Measurements from ENCODE around the gene HAND2.

Gene HAND2

DNA sequence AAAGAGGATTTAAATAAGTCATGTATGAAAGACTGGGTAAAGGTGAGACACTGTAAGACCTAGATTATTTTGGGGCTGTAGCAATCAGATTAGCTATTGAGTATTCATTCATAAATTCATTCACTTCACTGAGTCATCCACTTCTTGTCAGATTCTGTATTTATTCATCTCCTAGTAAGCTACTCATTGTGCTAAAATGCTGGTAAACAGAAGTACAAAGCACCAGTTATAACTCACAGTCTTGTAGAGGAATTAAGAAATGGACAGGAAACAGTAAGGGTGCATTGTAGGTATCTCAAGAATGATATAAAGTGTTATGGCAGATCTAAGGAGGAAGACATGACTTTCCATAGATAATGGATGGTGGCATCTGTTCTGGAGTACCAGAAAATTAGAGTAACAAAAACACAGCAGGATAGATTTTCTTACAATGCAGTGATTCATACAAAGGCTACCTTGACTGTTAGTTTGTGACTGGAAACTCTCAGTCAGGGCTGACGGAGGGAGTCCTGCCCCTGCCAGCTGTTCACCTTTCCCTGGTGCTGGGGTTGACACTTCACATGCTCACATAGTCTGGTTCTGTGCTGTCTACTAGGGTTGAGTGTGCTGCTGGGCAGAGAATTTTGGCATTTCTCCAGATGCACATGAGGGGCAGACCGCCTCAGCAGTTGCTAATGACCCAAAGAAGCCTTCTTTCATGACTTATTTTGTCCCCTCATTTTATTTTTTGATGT, 26.5 kb upstream of the HAND2 start:
- WGBS, result 72% methylated on average over 2 of the region's 2 CpGs
- H3K4me3 ChIP-seq (ENCODE audit: low read length), result no peak overlapping the region
- no peaks in the 10 kb centered on the region for H3K27me3 ChIP-seq (ENCODE audit: insufficient read depth, low read length)
- H3K9me3 ChIP-seq (ENCODE audit: insufficient read depth, low read depth, low read length), result no peaks in the 10 kb centered on the region
- H3K4me1 ChIP-seq (ENCODE audit: insufficient read depth, low read length), result peaks cover 6% of the 10 kb centered on the region; the same call in 1 of the 2 replicates
- H3K9ac ChIP-seq (ENCODE audit: low read depth, low read length), result no peak overlapping the region
- no peak overlapping the region for H3K27ac ChIP-seq (ENCODE audit: low read depth, low read length)
- H3K36me3 ChIP-seq (ENCODE audit: insufficient read depth, low read length), result no peaks in the 10 kb centered on the region

DNA sequence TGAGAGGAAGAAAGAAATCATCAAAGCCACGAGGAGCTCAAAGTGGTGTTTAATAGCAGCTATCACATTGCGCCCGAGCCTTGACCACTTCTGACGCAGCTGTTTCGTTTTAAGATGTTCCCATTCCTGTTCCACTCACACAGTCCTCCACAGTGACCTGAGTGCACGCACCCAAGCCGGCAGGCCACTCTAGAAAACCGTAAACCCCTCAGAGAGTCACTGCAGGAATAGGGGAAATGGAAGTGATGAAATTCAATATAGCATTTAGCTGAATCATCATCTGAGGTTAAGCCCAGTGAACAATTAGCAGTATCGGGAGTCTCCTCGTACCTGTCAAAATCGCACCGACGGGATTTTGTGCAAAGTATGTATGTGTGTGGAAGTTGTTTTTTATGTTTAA, 17.9 kb upstream of the HAND2 start:
- Histone ChIP-seq H3K36me3 (ENCODE audit: insufficient read depth, low read length) (no peaks in the 10 kb centered on the region), H3K27me3 (ENCODE audit: insufficient read depth, low read length) (peaks cover 43% of the 10 kb centered on the region), H3K4me3 (ENCODE audit: low read length) (no peak overlapping the region)

DNA sequence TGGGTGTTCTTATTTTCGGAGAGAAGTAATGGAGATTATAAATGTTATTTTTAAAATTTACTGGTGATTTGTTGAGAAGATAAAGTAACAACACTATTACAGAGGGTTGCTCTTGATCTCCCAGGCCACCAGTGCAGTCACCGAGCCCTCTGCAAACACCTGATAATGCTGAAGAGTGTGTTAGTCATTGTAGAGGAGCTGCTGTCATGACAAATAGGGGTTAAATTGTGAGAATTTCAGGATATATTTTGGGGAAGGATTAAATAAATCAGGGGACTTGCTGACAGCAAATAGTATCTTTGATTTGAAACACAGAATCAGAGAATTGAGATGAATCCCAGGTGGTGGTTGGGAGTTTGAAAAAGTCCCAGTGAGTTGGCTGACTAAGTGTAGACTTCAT, 16.7 kb upstream of the HAND2 start:
- Histone ChIP-seq H3K4me1 (ENCODE audit: insufficient read depth, low read length) (no peaks in the 10 kb centered on the region), H3K27ac (ENCODE audit: low read depth, low read length) (no peak overlapping the region), H3K4me3 (ENCODE audit: low read length) (no peak overlapping the region), H3K9me3 (ENCODE audit: insufficient read depth, low read depth, low read length) (no peaks in the 10 kb centered on the region), H3K36me3 (ENCODE audit: insufficient read depth, low read length) (no peaks in the 10 kb centered on the region), H3K9ac (ENCODE audit: low read depth, low read length) (no peak overlapping the region), H3K27me3 (ENCODE audit: insufficient read depth, low read length) (peaks cover 53% of the 10 kb centered on the region)
- 94% methylated on average over 2 of the region's 2 CpGs for WGBS

More for the DNA sequence above, 17.9 kb upstream of the HAND2 start:
- Histone ChIP-seq H3K9me3 (ENCODE audit: insufficient read depth, low read depth, low read length) (no peaks in the 10 kb centered on the region), H3K27ac (ENCODE audit: low read depth, low read length) (no peak overlapping the region), H3K4me1 (ENCODE audit: insufficient read depth, low read length) (no peaks in the 10 kb centered on the region), H3K9ac (ENCODE audit: low read depth, low read length) (no peak overlapping the region)
- 88% methylated on average over 13 of the region's 13 CpGs for WGBS

DNA sequence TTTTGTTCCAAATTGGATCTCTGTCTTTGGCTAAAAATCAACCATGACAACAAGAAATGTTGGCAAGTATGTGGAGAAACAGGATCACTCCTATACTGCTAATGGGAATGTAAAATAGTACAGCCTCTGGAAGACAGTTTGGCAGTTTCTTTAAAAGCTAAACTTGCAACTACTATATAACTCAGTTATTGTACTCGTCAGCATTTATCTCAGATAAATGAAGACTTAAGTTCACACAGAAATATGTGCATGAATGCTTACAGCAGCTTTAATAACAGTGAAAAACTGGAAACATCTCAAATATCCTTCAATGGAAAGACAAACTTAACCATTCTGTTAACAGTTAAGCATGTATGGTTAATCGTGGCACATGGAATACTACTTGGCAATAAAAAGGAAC, 15.4 kb upstream of the HAND2 start:
- WGBS, result 83% methylated on average over 2 of the region's 2 CpGs
- Histone ChIP-seq H3K27me3 (ENCODE audit: insufficient read depth, low read length) (peaks cover 66% of the 10 kb centered on the region), H3K4me1 (ENCODE audit: insufficient read depth, low read length) (no peaks in the 10 kb centered on the region), H3K27ac (ENCODE audit: low read depth, low read length) (no peak overlapping the region), H3K4me3 (ENCODE audit: low read length) (no peak overlapping the region), H3K9me3 (ENCODE audit: insufficient read depth, low read depth, low read length) (no peaks in the 10 kb centered on the region), H3K36me3 (ENCODE audit: insufficient read depth, low read length) (no peaks in the 10 kb centered on the region), H3K9ac (ENCODE audit: low read depth, low read length) (no peak overlapping the region)

DNA sequence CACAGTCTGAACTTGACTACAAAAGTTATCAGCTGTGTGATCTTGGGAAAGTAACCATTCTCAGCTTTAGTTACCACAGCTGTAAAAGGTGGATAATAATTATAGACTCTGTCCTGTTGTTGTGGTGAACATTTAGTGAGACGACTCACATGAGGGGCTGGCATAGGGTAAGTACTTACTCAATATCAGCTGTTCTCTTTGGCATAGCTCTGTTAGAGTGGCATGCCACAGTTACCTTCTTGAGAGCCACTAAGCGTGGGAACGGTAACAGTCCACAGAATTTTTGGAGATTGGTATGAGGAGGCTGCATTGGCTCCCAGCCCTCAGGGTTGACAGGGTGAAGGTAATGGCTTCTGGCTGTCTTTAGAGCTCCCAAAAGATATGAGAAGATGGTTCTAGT, 13.2 kb upstream of the HAND2 start:
- H3K27ac ChIP-seq (ENCODE audit: low read depth, low read length), result no peak overlapping the region
- H3K9ac ChIP-seq (ENCODE audit: low read depth, low read length), result no peak overlapping the region
- H3K4me3 ChIP-seq (ENCODE audit: low read length), result no peak overlapping the region
- no peaks in the 10 kb centered on the region for H3K9me3 ChIP-seq (ENCODE audit: insufficient read depth, low read depth, low read length)
- H3K27me3 ChIP-seq (ENCODE audit: insufficient read depth, low read length), result peaks cover 88% of the 10 kb centered on the region
- H3K4me1 ChIP-seq (ENCODE audit: insufficient read depth, low read length), result 0 out of 2 replicates have a peak, but pooled peaks cover 3% of the 10 kb centered on the region
- 87% methylated on average over 3 of the region's 3 CpGs for WGBS
- no peaks in the 10 kb centered on the region for H3K36me3 ChIP-seq (ENCODE audit: insufficient read depth, low read length)

DNA sequence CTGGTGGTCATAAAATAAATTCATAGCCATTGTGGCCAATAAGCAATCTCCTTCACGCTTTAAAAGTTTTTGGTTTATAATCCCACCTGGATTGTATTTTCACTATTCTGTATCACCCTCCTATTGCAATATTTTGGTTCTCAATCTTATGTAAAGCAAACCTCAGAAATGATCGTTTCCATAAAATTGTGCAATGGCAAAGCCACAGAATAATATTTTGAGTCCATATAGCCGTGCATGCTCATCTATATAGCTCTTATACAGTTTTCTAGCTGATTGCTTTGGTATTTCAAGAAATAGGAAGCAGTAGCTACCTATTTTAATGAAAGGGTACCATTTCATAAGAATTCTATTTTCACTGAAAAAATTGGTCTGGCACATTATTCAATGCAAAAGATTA, 10.0 kb upstream of the HAND2 start:
- Histone ChIP-seq H3K4me3 (ENCODE audit: low read length) (no peak overlapping the region), H3K27me3 (ENCODE audit: insufficient read depth, low read length) (peaks cover 99% of the 10 kb centered on the region), H3K9ac (ENCODE audit: low read depth, low read length) (no peak overlapping the region), H3K4me1 (ENCODE audit: insufficient read depth, low read length) (0 out of 2 replicates have a peak, but pooled peaks cover 4% of the 10 kb centered on the region), H3K9me3 (ENCODE audit: insufficient read depth, low read depth, low read length) (no peaks in the 10 kb centered on the region), H3K27ac (ENCODE audit: low read depth, low read length) (no peak overlapping the region), H3K36me3 (ENCODE audit: insufficient read depth, low read length) (no peaks in the 10 kb centered on the region)
- WGBS, result 72% methylated on average over 3 of the region's 3 CpGs

DNA sequence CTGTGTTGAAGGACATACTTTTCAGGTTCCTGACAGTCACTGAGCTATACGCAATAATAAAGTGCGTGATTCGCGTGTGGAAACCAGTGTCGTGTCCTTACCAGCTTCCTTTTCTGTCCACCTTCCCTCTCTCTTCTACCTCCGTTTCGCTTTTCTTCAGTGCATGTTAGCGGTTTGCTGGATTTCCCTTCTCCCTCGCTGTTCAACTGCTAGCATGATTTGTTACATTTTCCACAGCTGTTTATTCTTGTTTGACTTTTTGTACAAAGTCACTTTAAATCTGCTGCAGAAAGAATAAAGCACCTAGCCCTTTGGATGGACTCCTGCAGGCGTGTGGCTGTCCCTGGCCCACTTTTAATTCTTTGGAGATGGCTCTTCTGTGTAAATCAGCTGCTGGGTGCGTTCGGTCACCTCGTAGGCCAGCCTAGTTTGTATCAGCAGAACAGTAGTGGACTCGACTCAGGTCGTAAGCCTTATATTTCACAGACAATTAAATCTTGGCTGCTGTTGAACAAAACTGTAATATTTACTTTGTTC, 8.9 kb upstream of the HAND2 start:
- H3K27me3 ChIP-seq (ENCODE audit: insufficient read depth, low read length), result peaks cover 99% of the 10 kb centered on the region
- no peak overlapping the region for H3K27ac ChIP-seq (ENCODE audit: low read depth, low read length)
- peak overlapping the region; percentile 45 for H3K4me3 ChIP-seq (ENCODE audit: low read length)
- no peak overlapping the region for H3K9ac ChIP-seq (ENCODE audit: low read depth, low read length)
- 2% methylated on average over 14 of the region's 15 CpGs for WGBS
- H3K4me1 ChIP-seq (ENCODE audit: insufficient read depth, low read length), result 0 out of 2 replicates have a peak, but pooled peaks cover 4% of the 10 kb centered on the region
- H3K9me3 ChIP-seq (ENCODE audit: insufficient read depth, low read depth, low read length), result no peaks in the 10 kb centered on the region
- no peaks in the 10 kb centered on the region for H3K36me3 ChIP-seq (ENCODE audit: insufficient read depth, low read length)

DNA sequence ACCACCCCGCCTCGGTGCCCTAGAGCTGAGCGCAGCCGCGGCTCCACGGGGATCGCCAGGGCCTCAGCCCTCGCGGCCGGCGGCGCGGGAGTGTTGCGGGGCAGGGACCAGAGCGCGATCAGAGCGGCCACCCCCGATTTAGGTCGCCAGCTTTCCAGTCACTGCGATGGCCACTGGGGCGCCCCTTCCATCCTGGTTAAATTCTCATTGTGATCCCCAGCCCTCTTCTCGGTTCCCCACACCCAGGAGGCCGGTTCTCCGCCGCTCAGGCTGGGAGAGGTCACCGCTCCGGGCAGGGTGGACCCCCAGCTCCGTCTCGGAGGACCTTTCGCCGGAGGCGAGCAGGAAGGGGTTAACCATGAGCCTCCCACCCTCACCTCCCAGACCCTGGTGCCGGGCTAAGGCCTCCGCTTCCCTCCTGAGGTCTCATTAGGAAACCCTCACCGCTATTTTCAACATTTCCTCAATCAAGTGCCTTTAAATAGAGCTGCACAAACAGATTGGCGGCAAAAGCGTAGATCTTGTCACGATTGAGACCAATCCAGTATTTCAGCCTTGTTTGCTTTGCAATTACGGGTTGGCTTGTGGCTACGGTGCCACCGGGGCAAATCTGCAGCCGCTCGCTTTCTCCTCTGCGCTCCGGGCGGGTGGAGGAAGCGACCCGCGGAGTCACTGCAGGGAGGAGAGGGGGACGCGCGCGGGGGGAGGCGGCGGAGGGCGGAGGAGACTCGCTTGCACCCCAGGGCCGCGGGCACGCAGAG, 8.3 kb upstream of the HAND2 start:
- no peaks in the 10 kb centered on the region for H3K36me3 ChIP-seq (ENCODE audit: insufficient read depth, low read length)
- no peak overlapping the region for H3K27ac ChIP-seq (ENCODE audit: low read depth, low read length)
- H3K4me1 ChIP-seq (ENCODE audit: insufficient read depth, low read length), result 0 out of 2 replicates have a peak, but pooled peaks cover 4% of the 10 kb centered on the region
- peak overlapping the region; percentile 45 for H3K4me3 ChIP-seq (ENCODE audit: low read length)
- under 1% methylated on average over 60 of the region's 60 CpGs for WGBS
- H3K27me3 ChIP-seq (ENCODE audit: insufficient read depth, low read length), result peaks cover 99% of the 10 kb centered on the region
- H3K9ac ChIP-seq (ENCODE audit: low read depth, low read length), result no peak overlapping the region
- H3K9me3 ChIP-seq (ENCODE audit: insufficient read depth, low read depth, low read length), result no peaks in the 10 kb centered on the region

DNA sequence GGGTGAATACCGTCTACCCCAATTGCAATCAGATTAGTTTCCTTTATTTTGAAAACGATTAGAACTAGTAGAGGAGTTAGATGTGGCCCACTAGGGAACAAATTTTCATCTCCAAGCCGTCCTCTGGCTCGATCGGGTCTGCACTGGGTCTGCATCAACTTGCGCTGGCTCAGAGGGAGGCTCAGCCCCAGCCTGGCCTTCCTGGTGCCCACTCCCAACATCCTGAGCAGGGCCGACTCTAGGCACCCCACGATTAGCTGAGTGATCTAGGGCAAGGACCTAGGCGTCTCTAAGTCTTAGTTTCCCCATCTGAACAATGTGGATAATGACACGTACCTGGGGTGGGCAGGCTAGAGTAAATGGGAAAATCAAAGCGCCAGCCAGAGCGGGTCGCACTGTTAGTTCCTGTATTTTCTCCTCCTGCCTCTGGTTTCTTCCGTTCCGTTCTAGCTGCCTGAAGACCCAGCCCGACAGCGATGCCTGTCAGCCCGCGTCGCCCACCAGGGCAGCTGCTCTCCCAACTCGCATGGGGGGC, 7.7 kb upstream of the HAND2 start:
- H3K36me3 ChIP-seq (ENCODE audit: insufficient read depth, low read length), result no peaks in the 10 kb centered on the region
- no peak overlapping the region for H3K9ac ChIP-seq (ENCODE audit: low read depth, low read length)
- WGBS, result 4% methylated on average over 19 of the region's 21 CpGs
- H3K9me3 ChIP-seq (ENCODE audit: insufficient read depth, low read depth, low read length), result no peaks in the 10 kb centered on the region
- no peak overlapping the region for H3K27ac ChIP-seq (ENCODE audit: low read depth, low read length)
- H3K27me3 ChIP-seq (ENCODE audit: insufficient read depth, low read length), result peaks cover 99% of the 10 kb centered on the region
- H3K4me1 ChIP-seq (ENCODE audit: insufficient read depth, low read length), result 0 out of 2 replicates have a peak, but pooled peaks cover 4% of the 10 kb centered on the region
- peak overlapping the region; percentile 45 for H3K4me3 ChIP-seq (ENCODE audit: low read length)

DNA sequence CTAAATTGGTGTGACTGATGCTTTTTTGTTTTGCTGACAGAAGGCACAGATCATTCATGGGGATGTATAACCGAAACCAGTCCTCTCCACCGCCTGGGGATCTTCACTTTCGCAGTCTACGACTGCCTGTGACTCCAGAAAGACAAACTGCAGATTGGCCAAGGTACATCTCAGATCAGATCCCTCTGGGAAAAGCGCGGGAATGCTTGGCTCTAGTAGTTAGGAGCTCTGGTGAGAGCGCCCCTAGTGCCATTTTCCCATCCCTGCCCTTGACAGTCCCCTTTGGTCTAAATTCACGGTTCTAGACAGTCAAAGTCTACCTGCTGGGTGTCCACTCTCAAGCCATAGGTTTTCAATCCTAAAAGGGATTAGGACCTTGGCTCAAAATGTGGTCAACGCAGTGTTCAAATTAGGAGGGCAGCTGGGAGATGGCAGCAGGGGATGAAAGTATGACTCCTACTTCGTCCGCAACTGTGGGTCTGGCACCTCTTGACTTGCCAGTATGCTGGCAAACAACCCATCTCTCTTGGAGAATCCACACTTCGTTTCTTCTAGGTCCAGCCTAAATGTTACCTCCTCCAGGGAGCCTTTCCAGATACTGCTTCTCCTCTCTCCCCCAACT, 6.9 kb upstream of the HAND2 start:
- peaks cover 4% of the 10 kb centered on the region; the same call in 1 of the 2 replicates for H3K4me1 ChIP-seq (ENCODE audit: insufficient read depth, low read length)
- H3K9ac ChIP-seq (ENCODE audit: low read depth, low read length), result no peak overlapping the region
- no peak overlapping the region for H3K4me3 ChIP-seq (ENCODE audit: low read length)
- peaks cover 100% of the 10 kb centered on the region for H3K27me3 ChIP-seq (ENCODE audit: insufficient read depth, low read length)
- no peaks in the 10 kb centered on the region for H3K36me3 ChIP-seq (ENCODE audit: insufficient read depth, low read length)
- H3K27ac ChIP-seq (ENCODE audit: low read depth, low read length), result no peak overlapping the region
- H3K9me3 ChIP-seq (ENCODE audit: insufficient read depth, low read depth, low read length), result no peaks in the 10 kb centered on the region
- WGBS, result 15% methylated on average over 12 of the region's 12 CpGs

DNA sequence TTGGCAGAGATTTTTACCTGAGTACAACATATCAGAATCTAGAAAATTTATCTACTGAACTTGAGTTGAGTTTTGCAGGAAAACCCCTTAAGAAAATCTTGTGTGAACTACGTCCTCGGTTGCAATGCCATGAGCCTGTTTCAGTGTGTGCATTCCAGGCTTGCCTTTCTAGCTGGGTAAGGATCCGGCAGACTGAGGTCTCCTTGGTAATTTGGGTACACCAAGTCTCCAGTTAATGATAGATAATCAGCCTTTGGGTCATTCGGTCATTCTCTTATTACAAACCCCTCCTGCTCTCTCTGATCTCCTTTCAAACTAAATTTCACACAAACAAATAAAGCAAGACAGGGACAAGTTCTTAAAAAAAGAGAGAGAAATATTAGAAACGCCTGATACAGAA, 5.9 kb upstream of the HAND2 start:
- Histone ChIP-seq H3K9ac (ENCODE audit: low read depth, low read length) (no peak overlapping the region), H3K36me3 (ENCODE audit: insufficient read depth, low read length) (no peaks in the 10 kb centered on the region), H3K4me3 (ENCODE audit: low read length) (no peak overlapping the region), H3K9me3 (ENCODE audit: insufficient read depth, low read depth, low read length) (no peaks in the 10 kb centered on the region), H3K27ac (ENCODE audit: low read depth, low read length) (no peak overlapping the region), H3K27me3 (ENCODE audit: insufficient read depth, low read length) (peaks cover 100% of the 10 kb centered on the region), H3K4me1 (ENCODE audit: insufficient read depth, low read length) (peaks cover 4% of the 10 kb centered on the region; the same call in 1 of the 2 replicates)
- 46% methylated on average over 5 of the region's 5 CpGs for WGBS

All from HUES64 (cell line).